Ascending aorta (tissue), 2 donors: ENCODE measurements around the gene MRPL17. TPM values are rescaled to one million over a fixed set of nuclear protein-coding genes. Genes with fewer than 3 reads are reported as not detected.
A peak's percentile ranks its signal among the peaks of the same experiment; 100 is the strongest.

Experiments used
- DNase-seq, 2 donors: peaks; one replicate each; pipeline ENCODE4 v3.0.0-alpha.2; 2019; ENCODE audit warnings: low spot score in 2 of 2
- H3K27ac ChIP-seq, 2 donors: fragments of 200-600 bp; sonication (generic); one replicate each; pipeline ENCODE4 v1.5.1; 2016 to 2017; ENCODE audit warnings: mild to moderate bottlenecking in 1 of 2
- H3K27me3 ChIP-seq: fragments of 200-600 bp; sonication (generic); one replicate; pipeline ENCODE4 v1.5.1; 2017
- H3K36me3 ChIP-seq, 2 donors: fragments of 200-600 bp; sonication (generic); one replicate each; pipeline ENCODE4 v1.5.1; 2016
- H3K4me1 ChIP-seq, 2 donors: fragments of 200-600 bp; sonication (generic); one replicate each; pipeline ENCODE4 v1.5.1; 2016 to 2017; ENCODE audit warnings: mild to moderate bottlenecking in 1 of 2
- H3K4me3 ChIP-seq, 2 donors: fragments of 200-600 bp; sonication (generic); one replicate each; pipeline ENCODE4 v1.5.1; 2016 to 2017; ENCODE audit warnings: mild to moderate bottlenecking in 1 of 2
- H3K9me3 ChIP-seq, 2 donors: fragments of 200-600 bp; sonication (generic); one replicate each; pipeline ENCODE4 v1.5.1; 2016
- intact Hi-C: fragments of 100-400 bp; cut with DNase I; formaldehyde crosslinking; loops from one replicate; pipeline ENCODE4 v1.15.1; 2023
- total RNA-seq: library from RNA; depleted of rRNA; stranded (reverse); fragments of >200 nt; gene quantifications from one replicate; pipeline ENCODE4 v1.1.0, GENCODE V29; 2016
- TF ChIP-seq, protein P1 (sequence below), 3 experiments: fragments of 200-600 bp in 2 of 3; fragments of 450-650 bp in 1 of 3; sonication (generic) in 2 of 3; IDR thresholded peaks; one replicate each; pipeline ENCODE4 v1.5.1; 2016 to 2019; ENCODE audit warnings: antibody characterized with exemption in 3 of 3, mild to moderate bottlenecking in 1 of 3, moderate library complexity in 1 of 3

Gene MRPL17
- total RNA-seq, 1 donor from 2014 or later, result 12.9 TPM

DNA sequence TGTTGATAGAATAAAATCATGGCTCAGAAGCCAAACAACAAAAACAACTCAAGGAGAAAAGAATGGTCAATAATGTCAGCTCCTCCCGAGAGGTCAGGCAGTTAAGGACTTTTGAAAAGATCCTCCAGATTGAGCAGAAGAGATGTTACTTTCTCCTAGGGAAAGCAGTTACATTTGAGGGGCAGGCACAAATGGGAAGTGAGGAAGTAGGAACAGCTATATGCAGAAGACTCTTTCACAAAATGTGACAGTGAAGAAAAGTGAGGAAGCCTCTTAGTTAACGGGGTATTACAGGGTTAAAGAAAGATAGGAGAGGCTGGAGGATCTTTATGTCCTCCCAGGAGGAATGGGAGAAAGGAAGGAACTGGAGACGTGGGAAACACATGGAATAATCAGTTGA lies 31.0 kb downstream of the MRPL17 start:
- Histone ChIP-seq H3K36me3 (no peaks in the 10 kb centered on the region), H3K4me3 (no peak overlapping the region), H3K27ac (peak overlapping the region; percentile 8 to 40), H3K9me3 (no peaks in the 10 kb centered on the region), H3K27me3 (no peaks in the 10 kb centered on the region), H3K4me1 (peaks cover 2 to 20% of the 10 kb centered on the region in 2 donors)
- no peak for DNase-seq
- TF ChIP-seq, protein P1, sequence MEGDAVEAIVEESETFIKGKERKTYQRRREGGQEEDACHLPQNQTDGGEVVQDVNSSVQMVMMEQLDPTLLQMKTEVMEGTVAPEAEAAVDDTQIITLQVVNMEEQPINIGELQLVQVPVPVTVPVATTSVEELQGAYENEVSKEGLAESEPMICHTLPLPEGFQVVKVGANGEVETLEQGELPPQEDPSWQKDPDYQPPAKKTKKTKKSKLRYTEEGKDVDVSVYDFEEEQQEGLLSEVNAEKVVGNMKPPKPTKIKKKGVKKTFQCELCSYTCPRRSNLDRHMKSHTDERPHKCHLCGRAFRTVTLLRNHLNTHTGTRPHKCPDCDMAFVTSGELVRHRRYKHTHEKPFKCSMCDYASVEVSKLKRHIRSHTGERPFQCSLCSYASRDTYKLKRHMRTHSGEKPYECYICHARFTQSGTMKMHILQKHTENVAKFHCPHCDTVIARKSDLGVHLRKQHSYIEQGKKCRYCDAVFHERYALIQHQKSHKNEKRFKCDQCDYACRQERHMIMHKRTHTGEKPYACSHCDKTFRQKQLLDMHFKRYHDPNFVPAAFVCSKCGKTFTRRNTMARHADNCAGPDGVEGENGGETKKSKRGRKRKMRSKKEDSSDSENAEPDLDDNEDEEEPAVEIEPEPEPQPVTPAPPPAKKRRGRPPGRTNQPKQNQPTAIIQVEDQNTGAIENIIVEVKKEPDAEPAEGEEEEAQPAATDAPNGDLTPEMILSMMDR (IDR thresholded peaks at IDR 0.05), result no peak
- intact Hi-C loops, result no loop called here

DNA sequence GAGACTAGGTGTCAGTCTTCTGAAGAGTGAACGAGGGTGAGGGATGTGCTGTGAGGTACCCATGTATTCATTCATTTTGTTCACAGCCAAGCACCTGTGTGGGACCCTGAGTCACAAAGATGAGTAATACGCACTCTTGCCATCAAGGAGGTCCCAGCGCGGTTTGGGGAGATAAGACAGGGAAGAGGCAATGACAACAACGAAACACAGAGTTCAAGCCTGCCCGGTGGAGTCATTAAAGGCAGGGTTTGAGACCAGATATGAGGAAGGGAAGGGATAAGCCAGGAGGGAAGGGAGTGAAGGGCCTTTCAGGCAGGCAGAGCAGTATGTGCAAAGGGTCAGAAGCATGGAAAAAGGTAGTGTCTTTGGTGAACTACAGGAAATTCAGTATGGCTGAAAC lies 32.2 kb downstream of the MRPL17 start:
- Histone ChIP-seq H3K27ac (peak overlapping the region in 1 of 2 donors; percentile 7), H3K9me3 (no peaks in the 10 kb centered on the region), H3K36me3 (no peaks in the 10 kb centered on the region), H3K4me3 (no peak overlapping the region), H3K27me3 (no peaks in the 10 kb centered on the region), H3K4me1 (peaks cover 13 to 23% of the 10 kb centered on the region in 2 donors)
- TF ChIP-seq, protein P1 (IDR thresholded peaks at IDR 0.05), result no peak
- DNase-seq, result no peak
- intact Hi-C loops, result no loop called here

GRCh38 chr11:6650104-6650503 lies 33.0 kb downstream of the MRPL17 start:
- Histone ChIP-seq H3K27me3 (no peaks in the 10 kb centered on the region), H3K27ac (peak overlapping the region in 1 of 2 donors; percentile 82), H3K9me3 (no peaks in the 10 kb centered on the region), H3K4me1 (peaks cover 14 to 29% of the 10 kb centered on the region in 2 donors), H3K4me3 (no peak overlapping the region), H3K36me3 (no peaks in the 10 kb centered on the region)
- TF ChIP-seq, protein P1 (IDR thresholded peaks at IDR 0.05), result no peak
- no peak for DNase-seq
- intact Hi-C loops, result no loop called here

DNA sequence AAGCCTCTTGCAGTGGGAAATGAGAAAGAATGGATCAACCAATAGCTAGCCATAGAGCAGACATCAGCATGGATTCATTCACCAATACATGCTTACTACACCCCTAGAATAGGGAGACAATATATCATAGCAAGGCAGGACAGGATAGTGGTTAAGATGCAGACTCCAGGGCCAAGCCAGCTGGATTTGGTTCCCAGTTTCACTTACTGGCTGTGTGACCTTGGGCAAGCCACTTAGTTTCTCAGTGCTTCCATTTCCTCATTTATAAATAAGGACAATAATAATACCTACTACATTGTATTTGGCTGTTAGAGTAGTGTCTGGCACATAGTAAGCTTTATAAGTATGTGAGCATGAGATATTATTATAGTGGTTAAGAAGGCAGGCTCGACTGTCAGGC lies 34.6 kb downstream of the MRPL17 start:
- Histone ChIP-seq H3K36me3 (no peaks in the 10 kb centered on the region), H3K4me3 (no peak overlapping the region), H3K4me1 (peaks cover 14 to 26% of the 10 kb centered on the region in 2 donors), H3K27me3 (no peaks in the 10 kb centered on the region), H3K27ac (peak overlapping the region; percentile 78 to 82), H3K9me3 (no peaks in the 10 kb centered on the region)
- intact Hi-C loops, result no loop called here
- TF ChIP-seq, protein P1 (IDR thresholded peaks at IDR 0.05), result no peak
- DNase-seq, result peak in 1 of 2 donors; percentile 54

- H3K27ac ChIP-seq, result peak overlapping the region; percentile 78 to 82
- TF ChIP-seq, protein P1 (IDR thresholded peaks at IDR 0.05), result no peak
- intact Hi-C loops, result no loop called here
- peak in 1 of 2 donors; percentile 54 for DNase-seq
- no peak overlapping the region for H3K4me3 ChIP-seq
- peaks cover 14 to 26% of the 10 kb centered on the region in 2 donors for H3K4me1 ChIP-seq
- no peaks in the 10 kb centered on the region for H3K36me3 ChIP-seq
- no peaks in the 10 kb centered on the region for H3K9me3 ChIP-seq
- no peaks in the 10 kb centered on the region for H3K27me3 ChIP-seq
Measured at GRCh38 chr11:6647836-6648235, 35.3 kb downstream of the MRPL17 start.
